GM12878 (cell line): ENCODE data around the gene ZNF700. TPM values are rescaled to one million over a fixed set of nuclear protein-coding genes. Genes with fewer than 3 reads are reported as not detected.

Source experiments
- FOXM1 ChIP-seq: IDR thresholded peaks from 2 replicates; pipeline ENCODE4 v1.6.1; 2012; ENCODE audit warnings: low read depth, mild to moderate bottlenecking, inconsistent platforms, low read length, moderate library complexity
- KLF5 ChIP-seq: fragments of 450-650 bp; IDR thresholded peaks from 2 replicates; pipeline ENCODE4 v1.6.1; 2014; ENCODE audit warnings: mild to moderate bottlenecking; ENCODE audit not compliant: partially characterized antibody
- SMC3 ChIP-seq: IDR thresholded peaks from 2 replicates; pipeline ENCODE4 v1.6.1; 2011; ENCODE audit warnings: low read length, improper control_type of control experiment, borderline replicate concordance
- TAF1 ChIP-seq: IDR thresholded peaks from 2 replicates; pipeline ENCODE4 v1.6.1; 2011; ENCODE audit warnings: mild to moderate bottlenecking, low read depth, low read length, borderline replicate concordance
- TARDBP ChIP-seq: IDR thresholded peaks from 2 replicates; pipeline ENCODE4 v1.6.1; 2016; ENCODE audit warnings: borderline replicate concordance
- TCF7 ChIP-seq: IDR thresholded peaks from 2 replicates; pipeline ENCODE4 v1.6.1; 2014; ENCODE audit warnings: antibody characterized with exemption, borderline replicate concordance
- YY1 ChIP-seq: IDR thresholded peaks from 2 replicates; pipeline ENCODE4 v1.6.1; 2011; ENCODE audit warnings: low read depth, mild to moderate bottlenecking, low read length
- ZNF207 ChIP-seq: fragments of 450-650 bp; IDR thresholded peaks from 2 replicates; pipeline ENCODE4 v1.6.1; 2014; ENCODE audit warnings: antibody characterized with exemption, mild to moderate bottlenecking, borderline replicate concordance
- polyA plus RNA-seq, 11 experiments: library from polyadenylated mRNA; depleted of rRNA in 4 of 11; unstranded in 6 of 11; stranded (reverse) in 5 of 11; fragments of >200 nt; fragmentation: Nextera tagmentation in 4 of 11; fragmentation: Illumina TruSeq in 1 of 11; extraction: Ambion mirVana in 4 of 11; extraction: Trizol in 1 of 11; gene quantifications; 1 replicate in 1 of 11; 2 replicates in 10 of 11; pipeline versions ENCODE4 v1.2.1 to v1.2.3, GENCODE V29; 2011 to 2016; ENCODE audit warnings: inconsistent platforms in 2 of 11, missing spikeins in 2 of 11, low read depth in 1 of 11
- total RNA-seq, 4 experiments: library from RNA; depleted of rRNA in 3 of 4; stranded (reverse); fragments of >200 nt in 3 of 4; fragmentation: Illumina TruSeq in 1 of 4; extraction: Trizol in 1 of 4; gene quantifications; 2 replicates each; pipeline versions ENCODE4 v1.2.1 to v1.2.3, GENCODE V29; 2013 to 2021
- TF ChIP-seq, protein P1 (sequence below): IDR thresholded peaks from 2 replicates; pipeline ENCODE4 v1.6.1; 2012; ENCODE audit warnings: low read depth, low read length, improper control_type of control experiment
- TF ChIP-seq, protein P2 (sequence below): fragments of 450-650 bp; IDR thresholded peaks from 2 replicates; pipeline ENCODE4 v1.6.1; 2017; ENCODE audit warnings: mild to moderate bottlenecking, moderate library complexity
- TF ChIP-seq, protein P3 (sequence below): fragments of 450-650 bp; IDR thresholded peaks from 2 replicates; pipeline ENCODE4 v1.6.1; 2017; ENCODE audit warnings: borderline replicate concordance
- TF ChIP-seq, protein P4 (sequence below): fragments of 450-650 bp; formaldehyde crosslinking; IDR thresholded peaks from 2 replicates; pipeline ENCODE4 v1.4.0; 2022; ENCODE audit warnings: mild to moderate bottlenecking, moderate library complexity
- TF ChIP-seq, protein P5 (sequence below): fragments of 450-650 bp; IDR thresholded peaks from 2 replicates; pipeline ENCODE4 v1.6.1; 2016; ENCODE audit warnings: mild to moderate bottlenecking

The ZNF700 gene
- total and polyA plus RNA-seq, 10 of the 15 experiments (the other 5 are each of a cell fraction or from before 2014, with no cell fraction given), result 6.7 to 16.0 (median 11.1) TPM

DNA sequence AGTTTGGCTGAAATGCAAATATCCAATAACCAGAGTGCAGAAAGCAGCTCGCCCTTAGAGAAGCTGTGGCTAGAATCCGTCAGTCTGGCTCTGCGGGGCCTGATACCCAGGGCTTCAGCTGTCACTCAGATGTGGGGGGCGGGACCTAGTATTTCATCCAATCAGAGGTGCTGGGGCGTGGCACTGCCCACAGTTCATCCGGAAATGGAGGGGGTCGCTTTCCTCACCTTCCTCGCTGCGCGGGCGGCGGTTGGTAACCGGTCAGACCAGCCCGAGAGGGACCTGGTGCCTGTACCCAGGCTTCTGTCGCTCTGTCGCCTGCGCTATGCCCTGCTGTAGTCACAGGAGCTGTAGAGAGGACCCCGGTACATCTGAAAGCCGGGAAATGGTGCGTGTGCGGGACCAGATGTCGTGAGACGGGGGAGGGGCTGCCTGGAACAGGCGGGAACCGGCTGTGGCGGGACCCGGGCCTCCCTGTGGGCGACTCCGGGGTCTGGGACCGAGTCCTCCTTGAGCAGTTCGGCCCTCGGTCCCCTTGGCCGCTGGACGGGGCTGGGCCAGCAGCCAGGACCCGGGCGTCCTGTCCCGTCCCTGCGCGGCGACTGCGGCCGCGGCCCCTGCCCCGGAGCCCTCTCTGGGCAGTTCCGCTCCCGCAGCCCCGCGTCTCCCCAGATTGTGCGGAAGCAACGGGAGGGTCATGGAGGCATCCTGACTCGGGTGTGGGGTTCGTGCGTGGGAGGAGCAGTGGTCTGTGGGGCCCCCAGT is at the start of gene ZNF700 (continued):
- no peak for TF ChIP-seq TCF7
- TF ChIP-seq FOXM1, result no peak
- TF ChIP-seq SMC3, result no peak
- TF ChIP-seq, protein P1, sequence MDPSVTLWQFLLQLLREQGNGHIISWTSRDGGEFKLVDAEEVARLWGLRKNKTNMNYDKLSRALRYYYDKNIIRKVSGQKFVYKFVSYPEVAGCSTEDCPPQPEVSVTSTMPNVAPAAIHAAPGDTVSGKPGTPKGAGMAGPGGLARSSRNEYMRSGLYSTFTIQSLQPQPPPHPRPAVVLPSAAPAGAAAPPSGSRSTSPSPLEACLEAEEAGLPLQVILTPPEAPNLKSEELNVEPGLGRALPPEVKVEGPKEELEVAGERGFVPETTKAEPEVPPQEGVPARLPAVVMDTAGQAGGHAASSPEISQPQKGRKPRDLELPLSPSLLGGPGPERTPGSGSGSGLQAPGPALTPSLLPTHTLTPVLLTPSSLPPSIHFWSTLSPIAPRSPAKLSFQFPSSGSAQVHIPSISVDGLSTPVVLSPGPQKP, result no peak; the same call in 1 of the 2 replicates
- peak; percentile 82 for TF ChIP-seq YY1
- TF ChIP-seq, protein P2, sequence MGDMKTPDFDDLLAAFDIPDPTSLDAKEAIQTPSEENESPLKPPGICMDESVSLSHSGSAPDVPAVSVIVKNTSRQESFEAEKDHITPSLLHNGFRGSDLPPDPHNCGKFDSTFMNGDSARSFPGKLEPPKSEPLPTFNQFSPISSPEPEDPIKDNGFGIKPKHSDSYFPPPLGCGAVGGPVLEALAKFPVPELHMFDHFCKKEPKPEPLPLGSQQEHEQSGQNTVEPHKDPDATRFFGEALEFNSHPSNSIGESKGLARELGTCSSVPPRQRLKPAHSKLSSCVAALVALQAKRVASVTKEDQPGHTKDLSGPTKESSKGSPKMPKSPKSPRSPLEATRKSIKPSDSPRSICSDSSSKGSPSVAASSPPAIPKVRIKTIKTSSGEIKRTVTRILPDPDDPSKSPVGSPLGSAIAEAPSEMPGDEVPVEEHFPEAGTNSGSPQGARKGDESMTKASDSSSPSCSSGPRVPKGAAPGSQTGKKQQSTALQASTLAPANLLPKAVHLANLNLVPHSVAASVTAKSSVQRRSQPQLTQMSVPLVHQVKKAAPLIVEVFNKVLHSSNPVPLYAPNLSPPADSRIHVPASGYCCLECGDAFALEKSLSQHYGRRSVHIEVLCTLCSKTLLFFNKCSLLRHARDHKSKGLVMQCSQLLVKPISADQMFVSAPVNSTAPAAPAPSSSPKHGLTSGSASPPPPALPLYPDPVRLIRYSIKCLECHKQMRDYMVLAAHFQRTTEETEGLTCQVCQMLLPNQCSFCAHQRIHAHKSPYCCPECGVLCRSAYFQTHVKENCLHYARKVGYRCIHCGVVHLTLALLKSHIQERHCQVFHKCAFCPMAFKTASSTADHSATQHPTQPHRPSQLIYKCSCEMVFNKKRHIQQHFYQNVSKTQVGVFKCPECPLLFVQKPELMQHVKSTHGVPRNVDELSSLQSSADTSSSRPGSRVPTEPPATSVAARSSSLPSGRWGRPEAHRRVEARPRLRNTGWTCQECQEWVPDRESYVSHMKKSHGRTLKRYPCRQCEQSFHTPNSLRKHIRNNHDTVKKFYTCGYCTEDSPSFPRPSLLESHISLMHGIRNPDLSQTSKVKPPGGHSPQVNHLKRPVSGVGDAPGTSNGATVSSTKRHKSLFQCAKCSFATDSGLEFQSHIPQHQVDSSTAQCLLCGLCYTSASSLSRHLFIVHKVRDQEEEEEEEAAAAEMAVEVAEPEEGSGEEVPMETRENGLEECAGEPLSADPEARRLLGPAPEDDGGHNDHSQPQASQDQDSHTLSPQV, result no peak
- TF ChIP-seq, protein P3, sequence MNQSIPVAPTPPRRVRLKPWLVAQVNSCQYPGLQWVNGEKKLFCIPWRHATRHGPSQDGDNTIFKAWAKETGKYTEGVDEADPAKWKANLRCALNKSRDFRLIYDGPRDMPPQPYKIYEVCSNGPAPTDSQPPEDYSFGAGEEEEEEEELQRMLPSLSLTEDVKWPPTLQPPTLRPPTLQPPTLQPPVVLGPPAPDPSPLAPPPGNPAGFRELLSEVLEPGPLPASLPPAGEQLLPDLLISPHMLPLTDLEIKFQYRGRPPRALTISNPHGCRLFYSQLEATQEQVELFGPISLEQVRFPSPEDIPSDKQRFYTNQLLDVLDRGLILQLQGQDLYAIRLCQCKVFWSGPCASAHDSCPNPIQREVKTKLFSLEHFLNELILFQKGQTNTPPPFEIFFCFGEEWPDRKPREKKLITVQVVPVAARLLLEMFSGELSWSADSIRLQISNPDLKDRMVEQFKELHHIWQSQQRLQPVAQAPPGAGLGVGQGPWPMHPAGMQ, result no peak
- 0 out of 2 replicates have a peak, but pooled peaks have one; percentile 19 for TF ChIP-seq ZNF207
- TF ChIP-seq, protein P4, sequence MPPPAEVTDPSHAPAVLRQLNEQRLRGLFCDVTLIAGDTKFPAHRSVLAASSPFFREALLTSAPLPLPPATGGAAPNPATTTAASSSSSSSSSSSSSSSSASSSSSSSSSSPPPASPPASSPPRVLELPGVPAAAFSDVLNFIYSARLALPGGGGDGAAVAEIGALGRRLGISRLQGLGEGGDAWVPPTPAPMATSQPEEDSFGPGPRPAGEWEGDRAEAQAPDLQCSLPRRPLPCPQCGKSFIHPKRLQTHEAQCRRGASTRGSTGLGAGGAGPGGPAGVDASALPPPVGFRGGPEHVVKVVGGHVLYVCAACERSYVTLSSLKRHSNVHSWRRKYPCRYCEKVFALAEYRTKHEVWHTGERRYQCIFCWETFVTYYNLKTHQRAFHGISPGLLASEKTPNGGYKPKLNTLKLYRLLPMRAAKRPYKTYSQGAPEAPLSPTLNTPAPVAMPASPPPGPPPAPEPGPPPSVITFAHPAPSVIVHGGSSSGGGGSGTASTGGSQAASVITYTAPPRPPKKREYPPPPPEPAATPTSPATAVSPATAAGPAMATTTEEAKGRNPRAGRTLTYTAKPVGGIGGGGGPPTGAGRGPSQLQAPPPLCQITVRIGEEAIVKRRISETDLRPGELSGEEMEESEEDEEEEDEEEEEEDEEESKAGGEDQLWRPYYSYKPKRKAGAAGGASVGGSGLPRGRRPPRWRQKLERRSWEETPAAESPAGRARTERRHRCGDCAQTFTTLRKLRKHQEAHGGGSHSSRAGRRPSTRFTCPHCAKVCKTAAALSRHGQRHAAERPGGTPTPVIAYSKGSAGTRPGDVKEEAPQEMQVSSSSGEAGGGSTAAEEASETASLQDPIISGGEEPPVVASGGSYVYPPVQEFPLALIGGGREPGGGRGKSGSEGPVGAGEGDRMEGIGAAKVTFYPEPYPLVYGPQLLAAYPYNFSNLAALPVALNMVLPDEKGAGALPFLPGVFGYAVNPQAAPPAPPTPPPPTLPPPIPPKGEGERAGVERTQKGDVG (CRISPR knock-in tag), result no peak
- TF ChIP-seq KLF5, result peak; percentile 37
- TF ChIP-seq TARDBP, result no peak
- peak; percentile 96 for TF ChIP-seq TAF1
- TF ChIP-seq, protein P5, sequence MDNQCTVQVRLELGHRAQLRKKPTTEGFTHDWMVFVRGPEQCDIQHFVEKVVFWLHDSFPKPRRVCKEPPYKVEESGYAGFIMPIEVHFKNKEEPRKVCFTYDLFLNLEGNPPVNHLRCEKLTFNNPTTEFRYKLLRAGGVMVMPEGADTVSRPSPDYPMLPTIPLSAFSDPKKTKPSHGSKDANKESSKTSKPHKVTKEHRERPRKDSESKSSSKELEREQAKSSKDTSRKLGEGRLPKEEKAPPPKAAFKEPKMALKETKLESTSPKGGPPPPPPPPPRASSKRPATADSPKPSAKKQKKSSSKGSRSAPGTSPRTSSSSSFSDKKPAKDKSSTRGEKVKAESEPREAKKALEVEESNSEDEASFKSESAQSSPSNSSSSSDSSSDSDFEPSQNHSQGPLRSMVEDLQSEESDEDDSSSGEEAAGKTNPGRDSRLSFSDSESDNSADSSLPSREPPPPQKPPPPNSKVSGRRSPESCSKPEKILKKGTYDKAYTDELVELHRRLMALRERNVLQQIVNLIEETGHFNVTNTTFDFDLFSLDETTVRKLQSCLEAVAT, result peak; percentile 86; the same call in 1 of the 2 replicates
